GM06990 (cell line): Measurements from ENCODE around the gene LAMA3.

ENCODE experiments used
- DNase-seq: peaks from one replicate; pipeline ENCODE4 v3.0.0-alpha.2; 2011; ENCODE audit not compliant: insufficient read length; ENCODE audit errors: extremely low read depth
- H3K27me3 ChIP-seq: replicated peaks from 2 replicates; pipeline ENCODE4 v1.6.0; 2011; ENCODE audit warnings: low read length; ENCODE audit not compliant: control insufficient read depth, insufficient read depth
- H3K36me3 ChIP-seq: 2 replicates; pipeline ENCODE4 v1.5.1; 2011; ENCODE audit warnings: low read length; ENCODE audit not compliant: control insufficient read depth, insufficient read depth
- H3K4me3 ChIP-seq: replicated peaks from 2 replicates; pipeline ENCODE4 v1.5.1; 2011; ENCODE audit warnings: low read depth, mild to moderate bottlenecking, control low read depth, low read length
- CTCF ChIP-seq: IDR thresholded peaks from 2 replicates; pipeline ENCODE4 v1.5.1; 2011; ENCODE audit warnings: low read length, control low read depth, mild to moderate bottlenecking, inconsistent platforms; ENCODE audit not compliant: insufficient read depth, poor library complexity, severe bottlenecking

Gene LAMA3

GRCh38 chr18:23934252-23934651, 245.0 kb downstream of the LAMA3 start:
- no peak for DNase-seq
- no peak for TF ChIP-seq CTCF
- Histone ChIP-seq H3K27me3 (no peaks in the 10 kb centered on the region), H3K4me3 (no peak overlapping the region), H3K36me3 (no peaks in the 10 kb centered on the region)

GRCh38 chr18:23934863-23935262, 245.6 kb downstream of the LAMA3 start:
- no peak overlapping the region for H3K4me3 ChIP-seq
- DNase-seq: no peak
- no peak for TF ChIP-seq CTCF
- no peaks in the 10 kb centered on the region for H3K27me3 ChIP-seq
- no peaks in the 10 kb centered on the region for H3K36me3 ChIP-seq

- no peak for DNase-seq
- H3K27me3 ChIP-seq: no peaks in the 10 kb centered on the region
- no peak for TF ChIP-seq CTCF
- H3K36me3 ChIP-seq: no peaks in the 10 kb centered on the region
- H3K4me3 ChIP-seq: no peak overlapping the region
These were observed 246.6 kb downstream of the LAMA3 start for GRCh38 chr18:23935804-23936203.

- H3K36me3 ChIP-seq: no peaks in the 10 kb centered on the region
- no peak for TF ChIP-seq CTCF
These were observed 247.2 kb downstream of the LAMA3 start for GRCh38 chr18:23936381-23936958.

GRCh38 chr18:23938043-23938756, 248.9 kb downstream of the LAMA3 start:
- Histone ChIP-seq H3K4me3 (no peak overlapping the region), H3K36me3 (no peaks in the 10 kb centered on the region), H3K27me3 (no peaks in the 10 kb centered on the region)
- DNase-seq: peak; percentile 43
- no peak for TF ChIP-seq CTCF

More at GRCh38 chr18:23936381-23936958, 247.2 kb downstream of the LAMA3 start:
- Histone ChIP-seq H3K27me3 (no peaks in the 10 kb centered on the region), H3K4me3 (no peak overlapping the region)
- no peak for DNase-seq
